SK-N-SH (cell line): ENCODE measurements around the gene ZNF677. TPM values are rescaled to one million over a fixed set of nuclear protein-coding genes. Genes with fewer than 3 reads are reported as not detected.
A peak's percentile ranks its signal among the peaks of the same experiment; 100 is the strongest.

Experiments used
- CTCF ChIA-PET: fragments of 300-600, 350-600 bp; formaldehyde crosslinking; extraction: SDS; loops from one replicate; lab custom pipeline; 2021; lab: Yijun Ruan, JAX
- POLR2A ChIA-PET: fragments of 350-600 bp; sonication (Branson Sonifier 250); formaldehyde crosslinking; extraction: SDS; loops from one replicate; lab custom pipeline; 2020; ENCODE audit warnings: antibody characterized with exemption, inconsistent platforms; lab: Yijun Ruan, JAX
- DNase-seq: peaks from one replicate; pipeline ENCODE4 v3.0.0; 2012
- H2AFZ ChIP-seq: fragments of 200-600 bp; sonication (generic); 2 replicates; pipeline ENCODE4 v1.8.1; 2016; ENCODE audit warnings: antibody characterized with exemption, mild to moderate bottlenecking, low read depth
- H3F3A ChIP-seq: fragments of 200-600 bp; sonication (generic); replicated peaks from 2 replicates; pipeline ENCODE3; 2016; ENCODE audit warnings: antibody characterized with exemption, mild to moderate bottlenecking; ENCODE audit not compliant: insufficient read depth
- H3K27ac ChIP-seq, 2 experiments: fragments of 200-500 bp in 1 of 2; fragments of 200-600 bp in 1 of 2; sonication (Bioruptor generic) in 1 of 2; sonication (generic), shearing (Covaris generic) in 1 of 2; 2 replicates each; pipeline versions ENCODE4 v1.5.1 to v1.6.1; 2014 to 2016; ENCODE audit warnings: low read depth in 2 of 2, inconsistent platforms in 1 of 2, low read length in 1 of 2, mild to moderate bottlenecking in 1 of 2, mixed read lengths in 1 of 2
- H3K27me3 ChIP-seq: fragments of 200-600 bp; sonication (generic), shearing (Covaris generic); 2 replicates; pipeline ENCODE4 v1.6.1; 2016; ENCODE audit warnings: mixed run types; ENCODE audit not compliant: insufficient read depth
- H3K36me3 ChIP-seq, 2 experiments: fragments of 200-500 bp in 1 of 2; fragments of 200-600 bp in 1 of 2; sonication (Bioruptor generic) in 1 of 2; sonication (generic) in 1 of 2; replicated peaks in 1 of 2; 2 replicates each; pipeline versions ENCODE3 to v1.5.1; 2014 to 2016; ENCODE audit warnings: low read length in 1 of 2, mild to moderate bottlenecking in 1 of 2; ENCODE audit not compliant: insufficient read depth in 2 of 2, control insufficient read depth in 1 of 2
- H3K4me1 ChIP-seq, 2 experiments: fragments of 200-500 bp in 1 of 2; fragments of 200-600 bp in 1 of 2; sonication (Bioruptor generic) in 1 of 2; sonication (generic), shearing (Covaris generic) in 1 of 2; 2 replicates each; pipeline versions ENCODE4 v1.5.1 to v1.6.1; 2014 to 2016; ENCODE audit warnings: low read depth in 1 of 2, low read length in 1 of 2, mixed run types in 1 of 2; ENCODE audit not compliant: insufficient read depth in 2 of 2, control insufficient read depth in 1 of 2
- H3K4me2 ChIP-seq: fragments of 200-600 bp; sonication (generic), shearing (Covaris generic); 2 replicates; pipeline ENCODE4 v1.6.1; 2017; ENCODE audit warnings: mixed run types
- H3K4me3 ChIP-seq, 2 experiments: fragments of 200-500 bp in 1 of 2; fragments of 200-600 bp in 1 of 2; sonication (Bioruptor generic) in 1 of 2; sonication (generic), shearing (Covaris generic) in 1 of 2; 2 replicates each; pipeline versions ENCODE4 v1.5.1 to v1.8.1; 2014 to 2016; ENCODE audit warnings: low read depth in 2 of 2, inconsistent platforms in 1 of 2, low read length in 1 of 2, mild to moderate bottlenecking in 1 of 2, mixed read lengths in 1 of 2, moderate library complexity in 1 of 2
- H3K79me2 ChIP-seq: fragments of 200-600 bp; sonication (generic); 2 replicates; pipeline ENCODE4 v1.8.1; 2017; ENCODE audit warnings: mild to moderate bottlenecking; ENCODE audit not compliant: insufficient read depth
- H3K9ac ChIP-seq: fragments of 200-600 bp; sonication (generic); 2 replicates; pipeline ENCODE4 v1.6.1; 2017; ENCODE audit warnings: mixed run types
- H3K9me2 ChIP-seq: fragments of 200-600 bp; sonication (generic); 2 replicates; pipeline ENCODE4 v1.6.1; 2017; ENCODE audit warnings: mixed run types
- H3K9me3 ChIP-seq: fragments of 200-600 bp; sonication (generic); 2 replicates; pipeline ENCODE4 v1.6.1; 2017; ENCODE audit warnings: mixed run types, mild to moderate bottlenecking, moderate library complexity
- H4K20me1 ChIP-seq: fragments of 200-600 bp; sonication (generic); 2 replicates; pipeline ENCODE4 v1.6.1; 2017; ENCODE audit warnings: mild to moderate bottlenecking, mixed run types; ENCODE audit not compliant: insufficient read depth
- ELF1 ChIP-seq: IDR thresholded peaks from 2 replicates; pipeline ENCODE4 v1.4.0; 2012
- FOSL2 ChIP-seq: IDR thresholded peaks from 2 replicates; pipeline ENCODE4 v1.4.0; 2012; ENCODE audit warnings: low read depth, mild to moderate bottlenecking, moderate library complexity, borderline replicate concordance
- FOXM1 ChIP-seq: IDR thresholded peaks from 2 replicates; pipeline ENCODE4 v1.4.0; 2012; ENCODE audit warnings: low read depth, mild to moderate bottlenecking
- MEF2A ChIP-seq: IDR thresholded peaks from 2 replicates; pipeline ENCODE4 v1.4.0; 2012; ENCODE audit warnings: low read depth, borderline replicate concordance
- MXI1 ChIP-seq: IDR thresholded peaks from 2 replicates; pipeline ENCODE4 v1.6.1; 2012; ENCODE audit warnings: mild to moderate bottlenecking, low read depth, low read length, improper control_type of control experiment
- NFIC ChIP-seq: IDR thresholded peaks from 2 replicates; pipeline ENCODE4 v1.4.0; 2012; ENCODE audit warnings: borderline replicate concordance
- NRF1 ChIP-seq: IDR thresholded peaks from 2 replicates; pipeline ENCODE4 v1.6.1; 2012; ENCODE audit warnings: low read depth, mild to moderate bottlenecking, low read length
- RFX5 ChIP-seq: IDR thresholded peaks from 2 replicates; pipeline ENCODE4 v1.6.1; 2012; ENCODE audit warnings: mild to moderate bottlenecking, improper control_type of control experiment, low read length
- SIN3A ChIP-seq: IDR thresholded peaks from 2 replicates; pipeline ENCODE4 v1.6.1; 2012; ENCODE audit warnings: low read depth, mild to moderate bottlenecking, low read length, moderate library complexity, borderline replicate concordance
- SMC3 ChIP-seq: IDR thresholded peaks from 2 replicates; pipeline ENCODE4 v1.6.1; 2012; ENCODE audit warnings: low read depth, low read length, improper control_type of control experiment
- YY1 ChIP-seq: IDR thresholded peaks from 2 replicates; pipeline ENCODE4 v1.4.0; 2012; ENCODE audit warnings: low read depth, mild to moderate bottlenecking
- WGBS: methylation state at CpG from one replicate; pipeline ENCODE4 v1.1.6; 2017; ENCODE audit warnings: low lambda C conversion rate; 5-methylcytosine and 5-hydroxymethylcytosine counted together
- polyA plus RNA-seq, 3 experiments: library from polyadenylated mRNA; depleted of rRNA; stranded (reverse); fragments of >200 nt; gene quantifications; 2 replicates each; pipeline ENCODE4 v1.2.3, GENCODE V29; 2012
- TF ChIP-seq, protein P1 (sequence below): IDR thresholded peaks from 2 replicates; pipeline ENCODE4 v1.4.0; 2012; ENCODE audit warnings: low read depth
- TF ChIP-seq, protein P2 (sequence below): IDR thresholded peaks from 2 replicates; pipeline ENCODE4 v1.6.1; 2012; ENCODE audit warnings: mild to moderate bottlenecking, low read depth, low read length, moderate library complexity
- TF ChIP-seq, protein P3 (sequence below): fragments of 200-600 bp; sonication (generic); IDR thresholded peaks from 2 replicates; pipeline ENCODE4 v1.6.1; 2017; ENCODE audit warnings: antibody characterized with exemption, mild to moderate bottlenecking, moderate library complexity
- TF ChIP-seq, protein P4 (sequence below): IDR thresholded peaks from 2 replicates; pipeline ENCODE4 v1.4.0; 2012; ENCODE audit warnings: low read depth, borderline replicate concordance
- TF ChIP-seq, protein P5 (sequence below): fragments of 150-350 bp; IDR thresholded peaks from 2 replicates; pipeline ENCODE4 v1.6.1; 2016; ENCODE audit warnings: mild to moderate bottlenecking, low read depth, low read length

The ZNF677 gene
- polyA plus RNA-seq, 1 of the 3 experiments (the other 2 are of a cell fraction): 6.8 TPM

DNA sequence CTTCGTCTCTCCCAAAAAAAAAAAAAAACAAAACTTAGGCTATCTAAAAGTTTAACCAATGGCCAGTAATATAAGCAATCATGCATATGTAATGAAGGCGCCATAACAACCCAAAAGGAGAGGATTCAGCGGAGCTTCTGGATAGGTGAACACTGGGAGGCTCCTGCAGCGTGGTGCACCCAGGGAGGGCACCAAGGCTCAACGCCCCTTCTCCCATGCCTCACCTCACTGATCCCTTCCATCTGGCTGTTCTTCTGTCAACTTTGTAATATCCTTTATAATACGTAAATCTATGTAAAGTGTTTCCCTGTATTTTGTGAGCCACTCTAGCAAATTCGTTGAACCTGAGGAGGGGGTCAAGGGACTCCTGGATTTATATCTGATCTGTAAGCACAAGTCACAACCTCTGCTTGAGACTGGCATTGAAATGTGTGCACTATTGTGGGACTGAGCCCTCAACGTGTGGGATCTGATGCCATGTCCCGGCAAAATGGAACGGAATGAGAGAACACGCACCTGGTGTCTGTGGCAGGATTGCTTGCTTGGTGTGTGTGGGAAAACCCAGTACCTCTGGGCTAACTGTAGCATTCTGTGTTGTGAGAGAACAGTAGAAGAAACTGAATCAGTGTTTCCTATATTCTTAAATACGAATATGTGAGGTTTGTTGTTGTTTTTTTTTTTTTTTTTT is 61.0 kb downstream of the ZNF677 start:
- POLR2A ChIA-PET: no interaction called here

DNA sequence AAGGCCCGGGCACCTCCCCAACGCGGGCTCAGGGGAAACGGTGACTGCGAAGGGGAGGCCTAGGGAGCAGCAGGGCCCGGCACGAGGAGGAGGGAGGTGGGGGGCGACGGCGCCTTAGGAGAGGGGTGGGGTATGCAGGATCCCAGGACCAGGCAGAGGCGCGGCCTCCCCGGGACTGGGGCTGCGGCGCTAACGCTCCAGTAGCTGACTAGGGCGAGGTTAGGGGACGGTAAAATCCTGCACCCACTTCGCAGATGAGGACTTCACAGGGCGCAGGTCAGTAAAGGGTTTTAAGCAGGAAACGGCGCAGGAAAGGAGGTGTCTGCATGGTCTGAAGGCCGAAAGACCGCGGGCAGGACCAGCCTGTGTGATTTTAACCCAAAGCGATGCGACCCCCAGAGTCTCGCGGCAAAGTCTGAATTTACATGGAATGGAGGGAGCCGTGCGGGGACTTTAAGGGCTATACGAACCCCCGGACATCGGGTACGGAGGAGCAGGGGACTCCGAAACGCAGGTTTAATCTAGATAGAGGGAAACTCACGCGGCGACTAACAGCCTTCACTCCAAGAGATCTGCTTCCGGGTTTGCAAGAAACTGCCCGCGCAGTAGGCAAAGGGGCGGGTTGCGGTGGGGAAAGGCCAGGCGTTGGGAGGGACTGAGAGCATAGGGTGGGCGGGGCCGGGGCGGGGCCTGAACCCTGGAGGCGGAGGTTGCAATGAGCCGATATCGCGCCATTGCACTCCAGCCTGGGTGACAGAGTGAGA is 61.7 kb downstream of the ZNF677 start, which contains the start of gene ZNF665:
Gene ZNF665 (minus strand): TSS at position 588 of the 764 bp plus-strand sequence. CDS start 10,460 bp downstream, outside the sequence.
- Histone ChIP-seq H3F3A (peaks cover 10% of the 10 kb centered on the region), H3K79me2 (no peaks in the 10 kb centered on the region; the same call in 1 of the 2 replicates), H3K4me2 (peak within 1 kb of the TSS; percentile 85), H2AFZ (peak within 1 kb of the TSS; percentile 100), H3K27me3 (no peaks in the 10 kb centered on the region), H3K4me3 (peak within 1 kb of the TSS; percentile 75 to 89), H3K27ac (peak within 1 kb of the TSS; percentile 36 to 48; a peak in 2 of 4 replicates), H3K9ac (peak within 1 kb of the TSS; percentile 90), H4K20me1 (no peaks in the 10 kb centered on the region), H3K4me1 (peaks cover 0 to 5% of the 10 kb centered on the region in 2 experiments; a peak in 1 of 4 replicates), H3K36me3 (peaks cover 2 to 6% of the 10 kb centered on the region in 2 experiments), H3K9me3 (no peaks in the 10 kb centered on the region), H3K9me2 (no peaks in the 10 kb centered on the region)
- DNase-seq: peak; percentile 92
- CTCF ChIA-PET: no interaction called here
- POLR2A ChIA-PET: no interaction called here
- 6% methylated on average over 42 of the region's 53 CpGs for WGBS
- TF ChIP-seq, protein P1, sequence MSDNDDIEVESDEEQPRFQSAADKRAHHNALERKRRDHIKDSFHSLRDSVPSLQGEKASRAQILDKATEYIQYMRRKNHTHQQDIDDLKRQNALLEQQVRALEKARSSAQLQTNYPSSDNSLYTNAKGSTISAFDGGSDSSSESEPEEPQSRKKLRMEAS: peak; percentile 78
- TF ChIP-seq ELF1 (peak; percentile 93), NFIC (no peak), RFX5 (no peak), SIN3A (peak; percentile 59; the same call in 1 of the 2 replicates), YY1 (peak; percentile 18; the same call in 1 of the 2 replicates), MEF2A (no peak), FOSL2 (no peak), FOXM1 (no peak), NRF1 (peak; percentile 40; the same call in 1 of the 2 replicates), SMC3 (no peak), MXI1 (peak; percentile 71)
- TF ChIP-seq, protein P2, sequence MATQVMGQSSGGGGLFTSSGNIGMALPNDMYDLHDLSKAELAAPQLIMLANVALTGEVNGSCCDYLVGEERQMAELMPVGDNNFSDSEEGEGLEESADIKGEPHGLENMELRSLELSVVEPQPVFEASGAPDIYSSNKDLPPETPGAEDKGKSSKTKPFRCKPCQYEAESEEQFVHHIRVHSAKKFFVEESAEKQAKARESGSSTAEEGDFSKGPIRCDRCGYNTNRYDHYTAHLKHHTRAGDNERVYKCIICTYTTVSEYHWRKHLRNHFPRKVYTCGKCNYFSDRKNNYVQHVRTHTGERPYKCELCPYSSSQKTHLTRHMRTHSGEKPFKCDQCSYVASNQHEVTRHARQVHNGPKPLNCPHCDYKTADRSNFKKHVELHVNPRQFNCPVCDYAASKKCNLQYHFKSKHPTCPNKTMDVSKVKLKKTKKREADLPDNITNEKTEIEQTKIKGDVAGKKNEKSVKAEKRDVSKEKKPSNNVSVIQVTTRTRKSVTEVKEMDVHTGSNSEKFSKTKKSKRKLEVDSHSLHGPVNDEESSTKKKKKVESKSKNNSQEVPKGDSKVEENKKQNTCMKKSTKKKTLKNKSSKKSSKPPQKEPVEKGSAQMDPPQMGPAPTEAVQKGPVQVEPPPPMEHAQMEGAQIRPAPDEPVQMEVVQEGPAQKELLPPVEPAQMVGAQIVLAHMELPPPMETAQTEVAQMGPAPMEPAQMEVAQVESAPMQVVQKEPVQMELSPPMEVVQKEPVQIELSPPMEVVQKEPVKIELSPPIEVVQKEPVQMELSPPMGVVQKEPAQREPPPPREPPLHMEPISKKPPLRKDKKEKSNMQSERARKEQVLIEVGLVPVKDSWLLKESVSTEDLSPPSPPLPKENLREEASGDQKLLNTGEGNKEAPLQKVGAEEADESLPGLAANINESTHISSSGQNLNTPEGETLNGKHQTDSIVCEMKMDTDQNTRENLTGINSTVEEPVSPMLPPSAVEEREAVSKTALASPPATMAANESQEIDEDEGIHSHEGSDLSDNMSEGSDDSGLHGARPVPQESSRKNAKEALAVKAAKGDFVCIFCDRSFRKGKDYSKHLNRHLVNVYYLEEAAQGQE: no peak
- TF ChIP-seq, protein P3, sequence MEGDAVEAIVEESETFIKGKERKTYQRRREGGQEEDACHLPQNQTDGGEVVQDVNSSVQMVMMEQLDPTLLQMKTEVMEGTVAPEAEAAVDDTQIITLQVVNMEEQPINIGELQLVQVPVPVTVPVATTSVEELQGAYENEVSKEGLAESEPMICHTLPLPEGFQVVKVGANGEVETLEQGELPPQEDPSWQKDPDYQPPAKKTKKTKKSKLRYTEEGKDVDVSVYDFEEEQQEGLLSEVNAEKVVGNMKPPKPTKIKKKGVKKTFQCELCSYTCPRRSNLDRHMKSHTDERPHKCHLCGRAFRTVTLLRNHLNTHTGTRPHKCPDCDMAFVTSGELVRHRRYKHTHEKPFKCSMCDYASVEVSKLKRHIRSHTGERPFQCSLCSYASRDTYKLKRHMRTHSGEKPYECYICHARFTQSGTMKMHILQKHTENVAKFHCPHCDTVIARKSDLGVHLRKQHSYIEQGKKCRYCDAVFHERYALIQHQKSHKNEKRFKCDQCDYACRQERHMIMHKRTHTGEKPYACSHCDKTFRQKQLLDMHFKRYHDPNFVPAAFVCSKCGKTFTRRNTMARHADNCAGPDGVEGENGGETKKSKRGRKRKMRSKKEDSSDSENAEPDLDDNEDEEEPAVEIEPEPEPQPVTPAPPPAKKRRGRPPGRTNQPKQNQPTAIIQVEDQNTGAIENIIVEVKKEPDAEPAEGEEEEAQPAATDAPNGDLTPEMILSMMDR: no peak
- TF ChIP-seq, protein P4, sequence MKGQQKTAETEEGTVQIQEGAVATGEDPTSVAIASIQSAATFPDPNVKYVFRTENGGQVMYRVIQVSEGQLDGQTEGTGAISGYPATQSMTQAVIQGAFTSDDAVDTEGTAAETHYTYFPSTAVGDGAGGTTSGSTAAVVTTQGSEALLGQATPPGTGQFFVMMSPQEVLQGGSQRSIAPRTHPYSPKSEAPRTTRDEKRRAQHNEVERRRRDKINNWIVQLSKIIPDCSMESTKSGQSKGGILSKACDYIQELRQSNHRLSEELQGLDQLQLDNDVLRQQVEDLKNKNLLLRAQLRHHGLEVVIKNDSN: no peak
- TF ChIP-seq, protein P5, sequence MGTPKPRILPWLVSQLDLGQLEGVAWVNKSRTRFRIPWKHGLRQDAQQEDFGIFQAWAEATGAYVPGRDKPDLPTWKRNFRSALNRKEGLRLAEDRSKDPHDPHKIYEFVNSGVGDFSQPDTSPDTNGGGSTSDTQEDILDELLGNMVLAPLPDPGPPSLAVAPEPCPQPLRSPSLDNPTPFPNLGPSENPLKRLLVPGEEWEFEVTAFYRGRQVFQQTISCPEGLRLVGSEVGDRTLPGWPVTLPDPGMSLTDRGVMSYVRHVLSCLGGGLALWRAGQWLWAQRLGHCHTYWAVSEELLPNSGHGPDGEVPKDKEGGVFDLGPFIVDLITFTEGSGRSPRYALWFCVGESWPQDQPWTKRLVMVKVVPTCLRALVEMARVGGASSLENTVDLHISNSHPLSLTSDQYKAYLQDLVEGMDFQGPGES: no peak

More for the DNA sequence above, 61.0 kb downstream of the ZNF677 start:
- H4K20me1 ChIP-seq: no peaks in the 10 kb centered on the region
- peak; percentile 27 for DNase-seq
- H3K27me3 ChIP-seq: no peaks in the 10 kb centered on the region
- H3K27ac ChIP-seq: no peak overlapping the region
- peak overlapping the region; percentile 100 for H2AFZ ChIP-seq
- peaks cover 2 to 6% of the 10 kb centered on the region in 2 experiments for H3K36me3 ChIP-seq
- CTCF ChIA-PET: interaction anchor here (1.3 kb wide), 1 partner anchor 202 kb away, joined by 3 read pairs; the partner anchor contains the start of gene ZNF765
- H3K79me2 ChIP-seq: no peaks in the 10 kb centered on the region; the same call in 1 of the 2 replicates
- peaks cover 0 to 5% of the 10 kb centered on the region in 2 experiments; a peak in 1 of 4 replicates for H3K4me1 ChIP-seq
- 0 out of 2 replicates have a peak, but pooled peaks have one; percentile 3 for TF ChIP-seq YY1
- no peak for TF ChIP-seq NFIC
- peak overlapping the region; percentile 75 to 89 for H3K4me3 ChIP-seq
- H3K4me2 ChIP-seq: peak overlapping the region; percentile 85
- peaks cover 10% of the 10 kb centered on the region for H3F3A ChIP-seq
- H3K9me3 ChIP-seq: no peaks in the 10 kb centered on the region
- H3K9ac ChIP-seq: no peak overlapping the region
- 54% methylated on average over 12 of the region's 12 CpGs for WGBS
- no peaks in the 10 kb centered on the region for H3K9me2 ChIP-seq
